GM03348 (cell line): Measurements from ENCODE around the gene CNNM3.

Source experiments
- DNase-seq: peaks from one replicate; pipeline ENCODE4 v3.0.0; 2012; ENCODE audit warnings: low spot score

The CNNM3 gene

DNA sequence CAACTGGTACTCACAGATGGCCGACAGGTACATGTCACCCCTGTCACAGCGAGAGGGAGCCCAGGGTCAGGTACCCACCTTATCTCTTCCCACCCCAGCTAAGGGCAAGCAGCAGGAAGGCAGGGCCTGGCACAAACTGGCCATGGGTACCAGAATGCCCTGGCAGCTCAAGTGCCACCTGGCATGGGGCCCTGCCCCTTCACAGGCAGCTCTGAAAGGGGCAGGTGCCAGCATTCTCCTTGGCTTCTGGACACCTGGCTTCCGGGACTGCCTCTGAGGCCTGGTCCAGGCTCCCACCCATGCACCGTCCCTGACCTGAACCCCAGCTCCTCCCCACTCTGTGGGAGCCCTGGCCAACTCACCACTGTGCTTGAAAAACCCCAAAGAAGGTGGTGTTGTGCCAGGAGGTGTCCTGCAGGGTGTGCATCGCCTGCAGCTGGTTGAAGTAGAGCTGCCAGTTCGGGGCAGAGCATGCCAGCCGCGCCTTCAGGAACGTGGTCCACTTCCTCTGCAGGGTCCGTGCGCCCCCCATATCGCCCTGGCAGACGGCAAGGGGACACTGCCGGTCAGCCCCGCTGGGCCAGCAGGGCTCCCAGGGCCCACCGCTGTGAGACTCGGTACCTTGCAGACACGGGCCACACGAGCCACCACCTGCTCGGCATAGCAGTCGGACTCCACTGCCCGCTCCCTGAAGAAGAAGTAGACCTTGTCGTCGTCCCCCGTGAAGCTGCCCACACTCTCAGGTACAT, 48.4 kb downstream of the CNNM3 start:
- DNase-seq, result no peak

DNA sequence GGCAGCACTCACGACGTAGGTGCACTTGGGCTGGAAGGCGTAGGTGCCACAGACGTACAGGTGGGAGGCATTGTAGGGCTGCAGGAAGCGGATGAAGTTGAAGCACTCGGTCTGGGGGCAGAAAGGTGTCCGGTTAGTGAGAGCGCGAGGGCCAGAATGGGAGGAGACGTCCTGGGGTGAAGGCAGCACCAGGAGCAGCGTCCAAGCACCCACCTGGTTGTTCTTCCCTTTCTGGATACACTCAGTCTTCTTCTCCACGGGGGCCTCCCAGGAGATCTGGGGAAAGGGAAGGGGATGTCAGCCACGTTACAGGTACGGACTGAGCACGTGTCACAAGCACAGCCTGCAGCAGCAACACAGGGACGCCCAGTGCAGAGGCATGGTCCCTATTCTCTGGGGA, 49.6 kb downstream of the CNNM3 start:
- DNase-seq, result no peak

DNA sequence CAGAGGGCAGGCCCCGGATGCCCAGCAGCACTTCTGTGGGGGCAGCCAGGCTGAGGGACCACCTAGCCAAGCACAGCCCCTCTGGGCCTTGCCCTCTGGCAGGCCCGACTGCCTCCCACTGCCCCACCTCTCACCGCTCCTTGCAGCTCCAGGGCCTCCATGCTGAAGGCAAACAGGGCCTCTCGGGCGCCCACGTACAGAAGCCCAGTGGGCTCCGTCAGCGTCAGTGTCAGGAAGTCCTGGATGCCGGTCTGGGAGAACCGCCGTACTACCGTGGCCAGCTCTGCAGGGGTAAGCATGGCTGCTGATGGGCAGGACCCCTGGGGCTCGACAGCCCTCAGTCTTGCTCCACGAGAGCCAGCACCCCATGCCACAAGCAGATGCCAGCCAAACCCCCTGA, 50.1 kb downstream of the CNNM3 start:
- no peak for DNase-seq

DNA sequence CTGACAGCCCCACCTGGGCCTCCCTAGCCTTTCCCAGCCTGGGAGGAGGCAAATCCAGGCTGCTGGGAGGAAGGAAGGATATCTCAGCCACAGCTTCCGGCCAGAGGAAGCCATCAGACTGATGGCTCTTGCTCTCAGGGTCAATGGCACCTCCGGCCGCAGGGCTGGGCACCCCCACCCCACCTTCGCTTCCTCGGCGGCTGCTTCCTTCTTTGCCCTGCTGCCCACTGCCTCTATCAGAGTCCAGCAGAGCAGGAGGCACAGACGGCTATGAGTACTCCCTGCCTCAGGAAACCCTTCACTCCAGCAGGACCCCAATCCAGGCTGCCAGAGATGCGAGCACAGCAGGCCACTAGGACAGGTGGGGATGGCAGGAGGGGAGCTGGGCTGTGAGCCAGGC, 50.5 kb downstream of the CNNM3 start:
- DNase-seq, result no peak

DNA sequence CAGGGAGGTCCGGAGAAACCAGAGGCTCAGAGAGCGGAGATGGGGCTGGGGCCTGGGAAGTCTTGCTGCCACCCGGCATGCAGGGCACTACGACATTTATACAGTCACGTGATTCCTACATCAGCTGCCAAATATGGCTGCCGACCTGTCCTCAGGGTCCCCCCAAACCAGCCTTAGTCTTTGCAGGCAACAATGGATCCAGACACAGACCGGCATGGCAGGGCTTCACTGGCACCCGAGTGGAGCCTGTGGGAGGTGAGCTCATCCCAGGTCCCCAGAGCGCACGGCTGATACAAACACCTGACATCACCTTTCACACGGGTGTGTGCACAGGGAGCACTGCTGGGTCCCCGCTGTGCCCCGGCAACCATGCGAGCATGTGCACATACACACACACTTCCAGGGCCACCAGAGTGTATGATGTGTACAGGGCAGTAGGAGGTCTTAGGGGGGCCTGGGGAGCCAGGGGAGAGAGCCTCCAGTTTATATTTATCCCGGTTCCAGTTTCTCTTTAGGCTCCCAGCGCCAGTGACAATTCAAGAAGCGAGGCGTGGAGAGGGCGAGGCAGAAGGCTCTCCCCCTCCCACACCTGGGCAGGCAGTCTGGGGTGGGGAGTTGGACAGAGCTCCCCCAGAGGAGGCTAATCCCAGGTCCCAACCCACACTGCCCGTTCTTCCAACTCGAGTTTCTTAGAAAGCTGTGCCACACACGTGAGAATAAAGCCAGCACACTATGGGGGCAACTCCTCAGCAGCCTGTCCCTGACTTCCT, 51.1 kb downstream of the CNNM3 start:
- DNase-seq, result no peak

GRCh38 chr2:96867756-96868554, 51.9 kb downstream of the CNNM3 start:
- no peak for DNase-seq

GRCh38 chr2:96868555-96869280, 52.6 kb downstream of the CNNM3 start:
- DNase-seq, result peak; percentile 97

DNA sequence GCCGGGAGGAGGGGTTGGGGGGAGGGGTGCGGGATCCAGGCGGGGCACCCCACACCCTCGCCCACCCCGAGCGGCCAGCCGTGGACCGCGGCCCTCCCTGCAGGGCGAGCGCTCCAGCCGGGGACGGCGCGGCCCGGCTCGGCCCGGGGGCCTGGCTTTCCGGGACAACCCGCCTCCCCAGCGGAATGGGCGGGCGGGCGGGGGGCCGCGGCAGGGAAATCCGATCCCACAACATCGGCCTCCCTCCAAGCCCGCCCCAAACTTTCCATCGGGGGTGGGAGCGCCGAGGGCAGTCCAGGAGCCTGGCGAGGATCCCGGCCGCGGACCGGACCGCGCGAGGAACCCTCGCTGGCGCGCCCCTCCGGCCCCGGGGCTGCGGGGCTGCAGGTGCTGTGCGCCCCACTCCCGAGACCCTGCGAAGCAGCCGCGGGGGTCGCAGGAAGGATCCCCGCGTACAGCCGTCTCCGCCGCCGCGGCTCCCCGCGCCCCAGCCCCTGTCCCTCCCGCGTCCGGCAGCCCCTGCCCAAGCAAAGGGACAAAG, 53.3 kb downstream of the CNNM3 start:
- DNase-seq, result peak; percentile 93

DNA sequence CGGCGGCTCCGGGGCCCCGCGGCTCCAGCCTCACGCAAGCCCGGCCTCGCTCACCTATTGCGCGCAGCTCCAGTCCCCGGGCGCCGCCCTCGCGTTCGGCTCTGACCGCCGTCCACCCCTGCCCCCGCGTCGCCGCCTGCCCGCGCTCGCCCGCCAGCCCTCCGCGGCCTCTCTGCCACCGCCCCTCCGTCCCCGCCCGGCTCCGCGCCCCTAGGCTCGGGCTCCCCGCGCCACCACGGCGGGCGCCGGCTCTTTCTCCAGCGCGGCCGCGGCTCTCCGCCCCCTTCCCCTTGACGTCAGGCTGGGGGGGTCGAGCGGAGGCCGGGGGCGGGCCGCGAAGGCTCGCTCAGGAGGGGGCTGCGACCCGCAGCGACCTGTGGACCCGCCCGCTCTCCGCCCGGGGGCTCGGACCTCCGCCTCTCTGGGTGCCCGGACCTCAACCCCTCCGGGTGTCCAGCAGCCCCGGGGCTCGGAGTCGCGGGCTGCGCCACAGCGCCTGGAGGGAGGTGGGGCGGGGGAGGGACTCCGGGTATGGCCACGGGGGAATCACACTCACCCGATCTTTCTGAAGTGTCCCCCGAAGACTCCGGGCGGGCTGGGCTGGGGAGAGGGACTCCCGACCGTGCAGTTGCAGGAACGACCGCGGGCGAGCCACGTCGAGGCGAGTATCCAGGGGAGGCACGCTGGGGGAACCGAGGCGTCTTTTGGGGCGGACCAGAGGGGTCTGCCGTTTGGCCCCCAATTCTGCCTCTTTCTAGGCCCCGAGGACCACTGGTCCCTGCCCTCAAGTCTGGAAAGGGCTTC, 54.0 kb downstream of the CNNM3 start, which contains the start of gene SEMA4C:
TSS of gene SEMA4C (minus strand) at position 259 of the 804 bp plus-strand sequence. CDS start 2,194 bp downstream, outside the sequence.
- DNase-seq, result peak; percentile 86

- DNase-seq, result no peak
Observed at GRCh38 chr2:96870626-96871255, 54.7 kb downstream of the CNNM3 start.

DNA sequence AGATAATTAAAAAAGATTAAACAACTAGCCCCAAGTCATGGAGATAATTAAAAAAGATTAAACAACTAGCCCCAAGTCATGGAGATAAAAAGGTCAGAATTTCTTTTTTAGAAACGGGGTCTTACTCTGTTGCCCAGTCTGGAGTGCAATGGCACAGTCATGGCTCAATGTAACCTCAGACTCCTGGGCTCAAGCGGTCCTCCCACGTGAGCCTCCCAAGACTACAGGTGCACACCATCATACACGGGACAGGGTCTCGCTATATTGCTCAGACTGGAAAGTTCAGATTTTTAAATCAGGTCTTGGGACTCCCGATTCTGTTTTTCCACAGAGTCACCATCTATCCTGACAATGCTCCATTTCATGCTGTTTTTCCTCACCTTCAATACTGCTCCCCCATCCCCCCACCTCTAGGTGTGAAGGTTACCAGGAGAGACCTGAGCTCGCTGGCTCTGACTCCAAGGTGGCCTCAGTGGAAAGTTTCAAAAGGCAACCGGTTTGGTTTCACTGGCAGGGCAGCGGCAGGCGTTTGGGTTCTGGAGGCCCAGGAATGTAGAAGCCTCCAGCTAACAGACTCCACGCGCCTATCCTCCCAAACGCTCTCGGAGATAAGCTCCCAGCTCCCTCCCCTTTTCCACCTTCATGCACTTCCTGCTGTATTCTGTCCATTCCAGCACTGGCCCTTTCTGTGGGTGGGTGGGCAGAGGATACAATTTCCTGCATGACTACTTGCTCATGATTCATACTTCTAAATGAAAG, 56.7 kb downstream of the CNNM3 start:
- no peak for DNase-seq

DNA sequence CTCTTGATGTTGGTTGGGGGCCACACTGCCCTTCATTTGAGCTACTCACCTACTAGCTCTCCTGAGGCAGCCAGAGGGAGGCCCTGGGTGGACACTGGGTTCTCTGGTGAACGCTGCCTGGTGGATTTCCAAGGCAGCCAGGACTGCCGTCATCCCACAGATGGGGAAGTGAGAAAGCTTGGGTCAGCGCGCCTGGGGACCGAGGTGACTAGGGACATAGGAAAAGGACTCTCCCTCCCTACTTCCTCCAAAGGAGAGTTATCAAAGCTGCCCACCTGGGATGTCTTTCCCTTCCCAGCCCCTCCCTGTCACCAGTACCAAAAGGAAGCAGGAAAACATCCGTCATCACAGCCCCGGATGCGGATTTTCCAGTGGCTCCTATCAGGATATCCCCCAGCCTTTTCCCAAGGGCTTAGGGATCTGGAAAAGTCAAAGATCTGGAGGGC, 57.6 kb downstream of the CNNM3 start:
- DNase-seq, result no peak

DNA sequence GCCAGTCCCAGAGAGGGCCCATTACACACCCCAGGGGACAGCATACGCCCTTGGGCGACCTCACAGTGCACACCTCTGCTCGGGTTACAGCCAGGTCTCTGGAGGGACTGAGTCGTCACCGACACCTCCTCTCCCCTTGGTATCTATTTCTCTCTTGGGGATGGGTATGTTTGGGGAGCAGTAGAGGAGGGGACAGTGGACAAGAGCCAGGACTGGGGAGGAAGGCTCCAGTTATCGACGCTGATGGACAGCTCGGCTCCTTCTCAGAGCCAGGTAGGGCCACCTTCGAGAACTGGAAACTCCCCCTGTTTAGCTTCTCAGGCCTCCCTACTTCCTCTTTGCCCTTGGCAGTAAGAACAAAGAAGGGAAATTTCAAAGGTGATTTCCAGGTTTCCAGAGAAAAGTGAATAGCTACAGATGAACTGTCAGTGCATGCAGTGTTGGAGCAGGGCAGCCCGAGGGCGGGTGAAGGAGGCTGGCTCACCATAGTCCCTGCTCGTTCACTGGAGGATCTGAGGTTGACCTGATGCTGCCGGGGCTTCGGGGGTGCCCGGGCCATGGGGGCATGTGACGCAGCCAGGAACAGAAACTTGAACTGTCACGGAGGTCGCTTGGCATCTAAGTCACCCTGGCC, 58.2 kb downstream of the CNNM3 start:
- no peak for DNase-seq

GRCh38 chr2:96875498-96876268, 59.6 kb downstream of the CNNM3 start:
- no peak for DNase-seq

- DNase-seq, result no peak
Observed at GRCh38 chr2:96876269-96877041, 60.4 kb downstream of the CNNM3 start.

GRCh38 chr2:96877042-96877451, 61.0 kb downstream of the CNNM3 start:
- no peak for DNase-seq

- DNase-seq, result no peak
Observed at GRCh38 chr2:96877631-96878092, 61.6 kb downstream of the CNNM3 start.
